ENCODE data around the gene ACSS3. TPM values are rescaled to one million over a fixed set of nuclear protein-coding genes. Genes with fewer than 3 reads are reported as not detected.

The ACSS3 gene
- total RNA-seq, 6 experiments from 2014 or later = 39.7 to 112 (median 56.5) TPM

DNA sequence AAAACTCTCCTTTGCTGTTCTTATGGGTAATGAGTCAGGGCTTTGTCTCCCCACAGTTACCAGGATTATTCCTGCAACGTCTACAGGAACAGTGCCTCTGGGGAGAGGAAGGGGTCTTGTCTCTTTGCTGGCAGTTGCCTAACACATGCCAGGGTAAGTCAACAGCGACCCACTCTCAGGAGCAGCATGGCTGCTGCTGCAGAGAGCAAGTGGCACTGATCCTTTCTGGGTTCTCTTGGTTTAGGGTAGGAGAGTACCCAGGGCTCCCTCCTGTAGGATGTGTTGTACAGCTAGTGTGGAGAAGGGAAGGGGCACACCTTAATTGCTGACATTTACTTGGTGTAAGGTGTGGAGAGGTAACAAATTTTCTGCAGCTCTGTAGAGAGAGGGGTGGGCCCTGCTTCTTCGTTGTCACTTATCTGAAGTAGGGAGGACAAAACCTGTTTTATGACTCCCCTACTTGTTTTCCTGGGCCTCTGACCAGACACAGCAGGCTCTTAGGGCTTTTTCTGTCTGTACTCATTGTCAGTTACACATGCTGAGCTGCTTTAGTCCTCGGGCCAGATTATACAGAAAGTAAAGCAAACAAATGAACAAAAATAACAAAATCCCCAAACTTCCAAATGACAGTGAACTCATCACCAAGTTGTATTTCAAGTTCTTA lies 168.2 kb downstream of the ACSS3 start:
- Histone ChIP-seq H3K4me3 (no peak overlapping the region), H3K27ac (no peak overlapping the region), H3K36me3 (no peaks in the 10 kb centered on the region), H3K27me3 (no peaks in the 10 kb centered on the region), H3K9me3 (no peaks in the 10 kb centered on the region), H3K4me1 (no peaks in the 10 kb centered on the region)
- ATAC-seq = no peak
- no peak for DNase-seq
- intact Hi-C loops (cut with DNase I) = no loop called here
- TF ChIP-seq POLR2A (IDR thresholded peaks at IDR 0.05) = no peak
- 83% methylated on average over 2 of the region's 4 CpGs for WGBS (ENCODE audit: insufficient coverage, low coverage, low lambda C conversion rate, missing lambda C conversion rate)

GRCh38 chr12:81249976-81250375 lies 172.1 kb downstream of the ACSS3 start:
- Histone ChIP-seq H3K4me3 (no peak overlapping the region), H3K9me3 (no peaks in the 10 kb centered on the region), H3K27ac (no peak overlapping the region), H3K4me1 (peaks cover 0 to 17% (median 0%) of the 10 kb centered on the region in 4 donors), H3K36me3 (no peaks in the 10 kb centered on the region), H3K27me3 (no peaks in the 10 kb centered on the region)
- no peak for ATAC-seq
- WGBS (ENCODE audit: insufficient coverage, low coverage, low lambda C conversion rate, missing lambda C conversion rate) = 87% methylated on average over 2 of the region's 2 CpGs
- intact Hi-C loops (cut with DNase I) = no loop called here
- DNase-seq = no peak
- TF ChIP-seq POLR2A (IDR thresholded peaks at IDR 0.05) = no peak
- no peak for TF ChIP-seq CTCF (IDR thresholded peaks at IDR 0.05)

GRCh38 chr12:81252228-81252627 lies 174.3 kb downstream of the ACSS3 start:
- H3K27me3 ChIP-seq = no peaks in the 10 kb centered on the region
- no peaks in the 10 kb centered on the region for H3K36me3 ChIP-seq
- TF ChIP-seq CTCF (IDR thresholded peaks at IDR 0.05) = no peak
- no peak for TF ChIP-seq POLR2A (IDR thresholded peaks at IDR 0.05)
- intact Hi-C loops (cut with DNase I) = no loop called here
- H3K27ac ChIP-seq = peak overlapping the region in 1 of 3 donors; percentile 53
- no peaks in the 10 kb centered on the region for H3K9me3 ChIP-seq
- H3K4me1 ChIP-seq = peaks cover 0 to 17% (median 0%) of the 10 kb centered on the region in 4 donors
- 70% methylated on average over 3 of the region's 3 CpGs for WGBS (ENCODE audit: insufficient coverage, low coverage, low lambda C conversion rate, missing lambda C conversion rate)
- DNase-seq (no peak), ATAC-seq (no peak)
- H3K4me3 ChIP-seq = no peak overlapping the region

DNA sequence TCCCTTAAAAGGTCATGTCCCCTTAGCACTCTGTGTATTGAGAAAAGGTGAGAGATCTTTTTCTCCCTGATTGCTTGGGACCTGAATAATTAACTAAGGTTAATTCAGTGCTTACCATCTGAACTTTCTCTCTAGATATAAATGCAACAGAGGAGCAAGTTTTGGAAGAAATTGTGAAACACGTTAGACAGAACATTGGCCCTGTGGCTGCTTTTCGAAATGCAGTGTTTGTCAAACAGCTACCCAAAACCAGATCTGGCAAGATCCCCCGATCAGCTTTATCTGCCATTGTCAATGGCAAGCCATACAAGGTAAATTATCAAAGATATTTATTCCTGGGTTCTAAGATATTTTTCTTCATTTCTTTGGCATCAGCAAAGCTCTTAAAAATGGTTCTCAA lies 175.5 kb downstream of the ACSS3 start:
- Histone ChIP-seq H3K27me3 (no peaks in the 10 kb centered on the region), H3K4me3 (no peak overlapping the region), H3K36me3 (no peaks in the 10 kb centered on the region), H3K4me1 (peaks cover 0 to 17% (median 0%) of the 10 kb centered on the region in 4 donors), H3K9me3 (no peaks in the 10 kb centered on the region), H3K27ac (peak overlapping the region in 2 of 3 donors; percentile 28 to 53)
- WGBS (ENCODE audit: insufficient coverage, low coverage, low lambda C conversion rate, missing lambda C conversion rate) = 12% methylated on average over 3 of the region's 3 CpGs
- TF ChIP-seq POLR2A (IDR thresholded peaks at IDR 0.05) (no peak), CTCF (IDR thresholded peaks at IDR 0.05) (peak in 2 of 4 donors; percentile 5 to 26)
- DNase-seq = peak in 1 of 3 donors; percentile 75
- ATAC-seq = peak; percentile 88 to 94 (median 91)
- intact Hi-C loops (cut with DNase I) = no loop called here

DNA sequence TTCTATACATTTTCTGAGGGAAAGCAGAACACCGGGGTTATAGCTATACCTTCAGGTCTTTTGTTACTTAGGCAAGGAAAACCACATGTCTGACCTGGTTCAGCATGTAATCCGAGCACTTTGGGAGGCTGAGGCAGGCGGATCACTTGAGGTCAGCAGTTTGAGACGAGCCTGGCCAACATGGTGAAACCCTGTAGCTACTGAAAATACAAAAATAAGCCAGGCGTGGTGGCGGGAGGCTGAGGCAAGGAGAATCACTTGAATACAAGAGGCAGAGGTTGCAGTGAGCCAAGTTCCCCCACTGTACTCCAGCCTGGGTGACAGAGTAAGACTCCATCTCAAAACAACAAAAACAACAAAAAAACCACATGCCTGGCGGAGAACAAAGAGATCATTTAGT lies 177.6 kb downstream of the ACSS3 start:
- Histone ChIP-seq H3K4me1 (peaks cover 0 to 17% (median 0%) of the 10 kb centered on the region in 4 donors), H3K36me3 (no peaks in the 10 kb centered on the region), H3K27ac (no peak overlapping the region), H3K9me3 (no peaks in the 10 kb centered on the region), H3K4me3 (no peak overlapping the region), H3K27me3 (no peaks in the 10 kb centered on the region)
- DNase-seq = no peak
- ATAC-seq = no peak
- WGBS (ENCODE audit: insufficient coverage, low coverage, low lambda C conversion rate, missing lambda C conversion rate) = 80% methylated on average over 4 of the region's 7 CpGs
- TF ChIP-seq POLR2A (IDR thresholded peaks at IDR 0.05) (no peak), CTCF (IDR thresholded peaks at IDR 0.05) (no peak)
- intact Hi-C loops (cut with DNase I) = no loop called here
